GM12878 (cell line): ENCODE measurements around the gene ZNRF3. TPM values are rescaled to one million over a fixed set of nuclear protein-coding genes. Genes with fewer than 3 reads are reported as not detected.
"Not testable (repeated sequence)": the region's sequence is repeated elsewhere in the genome, so short reads cannot be mapped to it uniquely, and the experiment has no call there.

Source experiments
- ATAC-seq: fragments of 200-7000 bp; cut with Tn5 transposase; 3 replicates; pipeline ENCODE4 v1.9.1; 2020; ENCODE audit warnings: mild to moderate bottlenecking, moderate library complexity
- BruUV-seq: library from RNA; stranded (reverse); fragments of 400-500 nt; replicated peaks from 2 replicates; lab custom pipeline; 2021; lab: Mats Ljungman, UMichigan
- CTCF ChIA-PET: fragments of 300-600 bp; sonication (Branson Sonifier 250); formaldehyde crosslinking; extraction: SDS; loops from one replicate; lab custom pipeline; 2021; ENCODE audit warnings: inconsistent platforms; lab: Yijun Ruan, JAX
- POLR2A ChIA-PET: fragments of 350-600 bp; formaldehyde crosslinking; extraction: SDS; loops from one replicate; lab custom pipeline; 2021; ENCODE audit warnings: inconsistent platforms; lab: Charles Lee
- RAD21 ChIA-PET: fragments of 300-600 bp; sonication (Branson Sonifier 250); formaldehyde crosslinking; loops from one replicate; lab custom pipeline; 2023; ENCODE audit warnings: antibody characterized with exemption; ENCODE audit not compliant: unreplicated experiment; lab: Charles Lee
- SMC1A ChIA-PET: fragments of 300-600 bp; sonication (Branson Sonifier 250); formaldehyde crosslinking; loops from one replicate; lab custom pipeline; 2023; ENCODE audit not compliant: unreplicated experiment, uncharacterized antibody; lab: Charles Lee
- DNase-seq: peaks from one replicate; pipeline ENCODE4 v3.0.0-alpha.2; 2011; ENCODE audit warnings: low read depth, low spot score
- FAIRE-seq: peaks from 3 replicates; lab custom pipeline; 2011; peaks lifted over from hg19 to GRCh38; lab: Jason Lieb, UNC
- H2AFZ ChIP-seq: 2 replicates; pipeline ENCODE4 v1.6.0; 2011; ENCODE audit warnings: low read depth, low read length, control low read depth; ENCODE audit not compliant: control insufficient read depth
- H3K27ac ChIP-seq: 2 replicates; pipeline ENCODE4 v1.5.1; 2011; ENCODE audit warnings: control low read depth; ENCODE audit not compliant: control insufficient read depth, insufficient read depth
- H3K27me3 ChIP-seq, 2 experiments: replicated peaks in 1 of 2; 2 replicates each; pipeline versions ENCODE4 v1.6.0 to v1.6.1; 2011; ENCODE audit warnings: low read length in 1 of 2; ENCODE audit not compliant: control insufficient read depth in 2 of 2, insufficient read depth in 2 of 2
- H3K36me3 ChIP-seq, 2 experiments: 2 replicates each; pipeline ENCODE4 v1.5.1; 2011; ENCODE audit warnings: low read length in 1 of 2; ENCODE audit not compliant: control insufficient read depth in 2 of 2, insufficient read depth in 2 of 2
- H3K4me1 ChIP-seq: 2 replicates; pipeline ENCODE4 v1.6.1; 2011; ENCODE audit warnings: mild to moderate bottlenecking, low read length, moderate library complexity, mixed read lengths; ENCODE audit not compliant: control insufficient read depth, insufficient read depth
- H3K4me2 ChIP-seq: 2 replicates; pipeline ENCODE4 v1.6.0; 2011; ENCODE audit warnings: control low read depth; ENCODE audit not compliant: control insufficient read depth, insufficient read depth
- H3K4me3 ChIP-seq: fragments of 200-600 bp; sonication (generic); 2 replicates; pipeline ENCODE4 v1.5.1; 2016
- H3K79me2 ChIP-seq: 2 replicates; pipeline ENCODE4 v1.6.0; 2011; ENCODE audit warnings: low read length; ENCODE audit not compliant: control insufficient read depth, insufficient read depth
- H3K9ac ChIP-seq: 2 replicates; pipeline ENCODE4 v1.8.0; 2011; ENCODE audit warnings: low read length, control low read depth, mixed read lengths; ENCODE audit not compliant: control insufficient read depth, insufficient read depth
- H3K9me3 ChIP-seq: replicated peaks from 3 replicates; pipeline ENCODE4 v1.5.1; 2011; ENCODE audit warnings: mild to moderate bottlenecking, low read length; ENCODE audit not compliant: control insufficient read depth, insufficient read depth
- H4K20me1 ChIP-seq: 2 replicates; pipeline ENCODE4 v1.6.0; 2011; ENCODE audit not compliant: control insufficient read depth, insufficient read depth
- whole genome bisulfite sequencing: methylation state at CpG from one replicate; pipeline ENCODE4 v1.1.6; 2016; ENCODE audit warnings: low lambda C conversion rate; ENCODE audit not compliant: insufficient replicate concordance, insufficient coverage; ENCODE audit errors: missing lambda C conversion rate; 5-methylcytosine and 5-hydroxymethylcytosine counted together
- in situ Hi-C: fragments of 300-500 bp; cut with MboI; formaldehyde crosslinking; loops from 9 replicates; pipeline ENCODE4 v1.14.3; 2018; ENCODE audit warnings: mixed read lengths
- intact Hi-C: fragments of 100-400 bp; cut with micrococcal nuclease; formaldehyde crosslinking; loops from one replicate; pipeline ENCODE4 v1.14.2; 2022; ENCODE audit not compliant: unreplicated experiment
- polyA plus RNA-seq, 11 experiments: library from polyadenylated mRNA; depleted of rRNA in 4 of 11; unstranded in 6 of 11; stranded (reverse) in 5 of 11; fragments of >200 nt; fragmentation: Nextera tagmentation in 4 of 11; fragmentation: Illumina TruSeq in 1 of 11; extraction: Ambion mirVana in 4 of 11; extraction: Trizol in 1 of 11; gene quantifications; 1 replicate in 1 of 11; 2 replicates in 10 of 11; pipeline versions ENCODE4 v1.2.1 to v1.2.3, GENCODE V29; 2011 to 2016; ENCODE audit warnings: inconsistent platforms in 2 of 11, missing spikeins in 2 of 11, low read depth in 1 of 11
- total RNA-seq, 4 experiments: library from RNA; depleted of rRNA in 3 of 4; stranded (reverse); fragments of >200 nt in 3 of 4; fragmentation: Illumina TruSeq in 1 of 4; extraction: Trizol in 1 of 4; gene quantifications; 2 replicates each; pipeline versions ENCODE4 v1.2.1 to v1.2.3, GENCODE V29; 2013 to 2021
- TF ChIP-seq, protein P1 (sequence below): fragments of 450-650 bp; IDR thresholded peaks from 2 replicates; pipeline ENCODE4 v1.6.1; 2017; ENCODE audit warnings: mild to moderate bottlenecking, moderate library complexity

Gene ZNRF3
- total and polyA plus RNA-seq, 10 of the 15 experiments (the other 5 are each of a cell fraction or from before 2014, with no cell fraction given): 0.05 to 2.4 (median 0.46) TPM

- TF ChIP-seq, protein P1, sequence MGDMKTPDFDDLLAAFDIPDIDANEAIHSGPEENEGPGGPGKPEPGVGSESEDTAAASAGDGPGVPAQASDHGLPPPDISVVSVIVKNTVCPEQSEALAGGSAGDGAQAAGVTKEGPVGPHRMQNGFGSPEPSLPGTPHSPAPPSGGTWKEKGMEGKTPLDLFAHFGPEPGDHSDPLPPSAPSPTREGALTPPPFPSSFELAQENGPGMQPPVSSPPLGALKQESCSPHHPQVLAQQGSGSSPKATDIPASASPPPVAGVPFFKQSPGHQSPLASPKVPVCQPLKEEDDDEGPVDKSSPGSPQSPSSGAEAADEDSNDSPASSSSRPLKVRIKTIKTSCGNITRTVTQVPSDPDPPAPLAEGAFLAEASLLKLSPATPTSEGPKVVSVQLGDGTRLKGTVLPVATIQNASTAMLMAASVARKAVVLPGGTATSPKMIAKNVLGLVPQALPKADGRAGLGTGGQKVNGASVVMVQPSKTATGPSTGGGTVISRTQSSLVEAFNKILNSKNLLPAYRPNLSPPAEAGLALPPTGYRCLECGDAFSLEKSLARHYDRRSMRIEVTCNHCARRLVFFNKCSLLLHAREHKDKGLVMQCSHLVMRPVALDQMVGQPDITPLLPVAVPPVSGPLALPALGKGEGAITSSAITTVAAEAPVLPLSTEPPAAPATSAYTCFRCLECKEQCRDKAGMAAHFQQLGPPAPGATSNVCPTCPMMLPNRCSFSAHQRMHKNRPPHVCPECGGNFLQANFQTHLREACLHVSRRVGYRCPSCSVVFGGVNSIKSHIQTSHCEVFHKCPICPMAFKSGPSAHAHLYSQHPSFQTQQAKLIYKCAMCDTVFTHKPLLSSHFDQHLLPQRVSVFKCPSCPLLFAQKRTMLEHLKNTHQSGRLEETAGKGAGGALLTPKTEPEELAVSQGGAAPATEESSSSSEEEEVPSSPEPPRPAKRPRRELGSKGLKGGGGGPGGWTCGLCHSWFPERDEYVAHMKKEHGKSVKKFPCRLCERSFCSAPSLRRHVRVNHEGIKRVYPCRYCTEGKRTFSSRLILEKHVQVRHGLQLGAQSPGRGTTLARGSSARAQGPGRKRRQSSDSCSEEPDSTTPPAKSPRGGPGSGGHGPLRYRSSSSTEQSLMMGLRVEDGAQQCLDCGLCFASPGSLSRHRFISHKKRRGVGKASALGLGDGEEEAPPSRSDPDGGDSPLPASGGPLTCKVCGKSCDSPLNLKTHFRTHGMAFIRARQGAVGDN: no peak
Measured at GRCh38 chr22:28885939-28886338, 2.6 kb downstream of the ZNRF3 start (continued).

DNA sequence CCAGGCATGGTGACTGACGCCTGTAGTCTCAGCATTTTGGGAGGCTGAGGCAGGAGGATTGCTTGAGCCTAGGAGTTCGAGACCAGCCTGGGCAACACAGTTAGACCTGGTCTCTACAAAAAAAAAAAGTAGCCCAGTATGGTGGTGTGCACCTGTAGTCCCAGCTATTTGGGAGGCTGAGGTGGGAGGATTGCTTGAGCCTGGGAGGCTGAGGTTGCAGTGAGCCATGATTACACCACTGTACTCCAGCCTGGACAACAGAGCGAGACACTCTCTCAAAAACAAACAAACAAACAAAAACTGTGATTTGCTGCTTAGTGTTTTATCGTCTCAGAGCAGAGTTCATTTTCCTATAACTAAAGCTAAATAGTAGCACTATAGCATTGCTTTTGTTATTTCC, 3.3 kb downstream of the ZNRF3 start:
- H3K36me3 ChIP-seq, H4K20me1 ChIP-seq, BruUV-seq, in situ Hi-C loops, H3K27me3 ChIP-seq, H3K79me2 ChIP-seq, H3K4me2 ChIP-seq, DNase-seq, ATAC-seq, H3K27ac ChIP-seq, H2AFZ ChIP-seq, H3K9ac ChIP-seq, H3K4me1 ChIP-seq, H3K4me3 ChIP-seq, H3K9me3 ChIP-seq, FAIRE-seq: not testable (repeated sequence)
- CTCF ChIA-PET: interaction anchor here (0.7 to 5.6 kb wide), 8 partner anchors 17 to 154 kb away, joined by 3 to 36 read pairs (median 4); no protein-coding TSS in a partner anchor
- intact Hi-C loops: loop anchor here (5.0 kb wide), 1 partner anchor 71 kb away; no protein-coding TSS in a partner anchor
- SMC1A ChIA-PET: interaction anchor here (1.1 to 4.8 kb wide), 16 partner anchors 11 to 270 kb away, joined by 3 to 48 read pairs (median 5); no protein-coding TSS in a partner anchor
- POLR2A ChIA-PET: interaction anchor here (0.6 to 2.0 kb wide), 4 partner anchors 10 to 90 kb away, joined by 4 to 7 read pairs (median 6); no protein-coding TSS in a partner anchor
- RAD21 ChIA-PET: interaction anchor here (0.6 to 7.1 kb wide), 7 partner anchors 11 to 316 kb away, joined by 3 to 65 read pairs (median 8); no protein-coding TSS in a partner anchor
- 55% methylated on average over 4 of the region's 4 CpGs for WGBS
